Ascending aorta (tissue), 2 donors: ENCODE data around the gene CDK11A. TPM values are rescaled to one million over a fixed set of nuclear protein-coding genes. Genes with fewer than 3 reads are reported as not detected.
"Not testable (repeated sequence)": the region's sequence is repeated elsewhere in the genome, so short reads cannot be mapped to it uniquely, and the experiment has no call there.

ENCODE experiments used
- DNase-seq, 2 donors: peaks; one replicate each; pipeline ENCODE4 v3.0.0-alpha.2; 2019; ENCODE audit warnings: low spot score in 2 of 2
- H3K27ac ChIP-seq, 2 donors: fragments of 200-600 bp; sonication (generic); one replicate each; pipeline ENCODE4 v1.5.1; 2016 to 2017; ENCODE audit warnings: mild to moderate bottlenecking in 1 of 2
- H3K27me3 ChIP-seq: fragments of 200-600 bp; sonication (generic); one replicate; pipeline ENCODE4 v1.5.1; 2017
- H3K36me3 ChIP-seq, 2 donors: fragments of 200-600 bp; sonication (generic); one replicate each; pipeline ENCODE4 v1.5.1; 2016
- H3K4me1 ChIP-seq, 2 donors: fragments of 200-600 bp; sonication (generic); one replicate each; pipeline ENCODE4 v1.5.1; 2016 to 2017; ENCODE audit warnings: mild to moderate bottlenecking in 1 of 2
- H3K4me3 ChIP-seq, 2 donors: fragments of 200-600 bp; sonication (generic); one replicate each; pipeline ENCODE4 v1.5.1; 2016 to 2017; ENCODE audit warnings: mild to moderate bottlenecking in 1 of 2
- H3K9me3 ChIP-seq, 2 donors: fragments of 200-600 bp; sonication (generic); one replicate each; pipeline ENCODE4 v1.5.1; 2016
- CTCF ChIP-seq, 3 experiments: fragments of 200-600 bp in 2 of 3; fragments of 450-650 bp in 1 of 3; sonication (generic) in 2 of 3; IDR thresholded peaks; one replicate each; pipeline ENCODE4 v1.5.1; 2016 to 2019; ENCODE audit warnings: antibody characterized with exemption in 3 of 3, mild to moderate bottlenecking in 1 of 3, moderate library complexity in 1 of 3
- intact Hi-C: fragments of 100-400 bp; cut with DNase I; formaldehyde crosslinking; loops from one replicate; pipeline ENCODE4 v1.15.1; 2023
- total RNA-seq: library from RNA; depleted of rRNA; stranded (reverse); fragments of >200 nt; gene quantifications from one replicate; pipeline ENCODE4 v1.1.0, GENCODE V29; 2016

The CDK11A gene
- total RNA-seq, 1 donor from 2014 or later = 150 TPM

GRCh38 chr1:1658583-1659549 lies 65.3 kb downstream of the CDK11A start, which contains the start of gene CDK11B:
TSS of gene CDK11B (minus strand) at chr1:1659004. CDS start at chr1:1657485, 1,519 bp downstream.
- not testable (repeated sequence) for H3K27me3 ChIP-seq, H3K9me3 ChIP-seq
- Histone ChIP-seq H3K4me1 (peaks cover 0 to 14% of the 10 kb centered on the region in 2 donors), H3K27ac (peak within 1 kb of the TSS; percentile 96 to 99), H3K36me3 (peaks cover 29 to 32% of the 10 kb centered on the region in 2 donors), H3K4me3 (peak within 1 kb of the TSS; percentile 75 to 80)
- peak; percentile 95 to 97 for DNase-seq
- peak in 2 of 3 experiments; percentile 18 to 22 for TF ChIP-seq CTCF (IDR thresholded peaks at IDR 0.05)
- intact Hi-C loops = loop anchor here (2.0 to 5.0 kb wide), 2 partner anchors 28 to 42 kb away; partner anchors contain the start of gene MIB2

Other genes starting within 250 kb of the CDK11A start
- 46.3 TPM for gene ATAD3A, start 212.2 kb downstream of the CDK11A start, total RNA-seq
- not detected for gene TMEM240, start 183.7 kb downstream of the CDK11A start, total RNA-seq
- 50.1 TPM for gene SSU72, start 149.5 kb downstream of the CDK11A start, total RNA-seq
- 1.8 TPM for gene FNDC10, start 124.2 kb downstream of the CDK11A start, total RNA-seq
- 96.9 TPM for gene MIB2, start 108.9 kb downstream of the CDK11A start, total RNA-seq
- 71.3 TPM for gene MMP23B, start 92.2 kb downstream of the CDK11A start, total RNA-seq
- gene CDK11B, start 65.4 kb downstream of the CDK11A start, total RNA-seq = 24.8 TPM
- 43.7 TPM for gene SLC35E2B, start 31.6 kb downstream of the CDK11A start, total RNA-seq
- 104 TPM for gene NADK, start 54.1 kb upstream of the CDK11A start, total RNA-seq
- gene GNB1, start 166.7 kb upstream of the CDK11A start, total RNA-seq = 170 TPM
- not detected for gene CALML6, start 190.9 kb upstream of the CDK11A start, total RNA-seq
- gene TMEM52, start 194.9 kb upstream of the CDK11A start, total RNA-seq = not detected